Kidney (tissue), 14 donors: ENCODE data around the gene PITPNM3. TPM values are rescaled to one million over a fixed set of nuclear protein-coding genes. Genes with fewer than 3 reads are reported as not detected.
"Not testable (repeated sequence)": the region's sequence is repeated elsewhere in the genome, so short reads cannot be mapped to it uniquely, and the experiment has no call there.

Experiments used
- DNase-seq, 5 donors: peaks; one replicate each; pipeline ENCODE4 v3.0.0-alpha.2; 2013 to 2020
- FAIRE-seq: peaks from 2 replicates; lab custom pipeline; 2012; peaks lifted over from hg19 to GRCh38; lab: Jason Lieb, UNC
- H3K27ac ChIP-seq, 2 donors: one replicate each; pipeline ENCODE4 v1.7.0; 2013; ENCODE audit warnings: low read depth in 2 of 2, low read length in 2 of 2, inconsistent platforms in 1 of 2
- H3K27me3 ChIP-seq: one replicate; pipeline ENCODE4 v1.7.1; 2013; ENCODE audit warnings: low read length, inconsistent platforms; ENCODE audit not compliant: control insufficient read depth, insufficient read depth
- H3K36me3 ChIP-seq, 3 donors: one replicate each; pipeline versions ENCODE4 v1.7.0 to v1.7.1; 2013; ENCODE audit warnings: low read length in 3 of 3, control low read depth in 1 of 3, inconsistent platforms in 1 of 3; ENCODE audit not compliant: insufficient read depth in 3 of 3, control insufficient read depth in 2 of 3
- H3K4me1 ChIP-seq, 3 donors: one replicate each; pipeline versions ENCODE4 v1.7.0 to v1.7.1; 2013; ENCODE audit warnings: low read length in 3 of 3, inconsistent platforms in 1 of 3, low read depth in 1 of 3; ENCODE audit not compliant: control insufficient read depth in 2 of 3, insufficient read depth in 2 of 3
- H3K4me3 ChIP-seq, 3 donors: one replicate each; pipeline versions ENCODE4 v1.7.0 to v1.8.1; 2013; ENCODE audit warnings: low read length in 3 of 3, control low read depth in 1 of 3, inconsistent platforms in 1 of 3
- H3K9ac ChIP-seq, 3 donors: one replicate each; pipeline versions ENCODE4 v1.7.0 to v1.7.1; 2013; ENCODE audit warnings: low read length in 3 of 3, control low read depth in 1 of 3, inconsistent platforms in 1 of 3
- H3K9me3 ChIP-seq, 3 donors: one replicate each; pipeline versions ENCODE4 v1.7.0 to v1.7.1; 2013; ENCODE audit warnings: low read length in 3 of 3, control low read depth in 1 of 3, inconsistent platforms in 1 of 3; ENCODE audit not compliant: control insufficient read depth in 2 of 3, insufficient read depth in 1 of 3
- intact Hi-C: fragments of 100-400 bp; cut with DNase I; formaldehyde crosslinking; loops from one replicate; pipeline ENCODE4 v1.11.1; 2022
- polyA plus RNA-seq: library from polyadenylated mRNA; stranded (reverse); fragments of 350-450 nt; fragmentation: Illumina TruSeq; extraction: RNeasy Lipid Tissue Mini Kit (QIAGEN cat#74804); gene quantifications from one replicate; pipeline ENCODE4 v1.2.3, GENCODE V29; 2014; ENCODE audit warnings: low read depth, low replicate concordance; ENCODE audit not compliant: insufficient read depth
- total RNA-seq: library from RNA; stranded (reverse); fragmentation: NEBNext Ultra II Directional; extraction: Animal tissue kit (Norgen Biotek cat#: 25700); gene quantifications from one replicate; pipeline ENCODE4 v1.2.1, GENCODE V29; 2021
- TF ChIP-seq, protein P1 (sequence below): IDR thresholded peaks from 3 replicates; pipeline ENCODE4 v1.5.1; 2012; ENCODE audit warnings: mild to moderate bottlenecking, moderate library complexity, borderline replicate concordance; ENCODE audit not compliant: insufficient read depth; ENCODE audit errors: extremely low read depth
- donor health status: control.
- donor health status: control.
- donor health status: control.
- donor health status: control.
- donor health status: control.
- donor health status: DM: yes; HTN: yes; CAD: no.
- donor health status: Normal renal cell carcinoma (clear cell type).

PITPNM3 gene
- total and polyA plus RNA-seq, 2 donors from 2014 or later: 1.8 to 9.1 TPM

DNA sequence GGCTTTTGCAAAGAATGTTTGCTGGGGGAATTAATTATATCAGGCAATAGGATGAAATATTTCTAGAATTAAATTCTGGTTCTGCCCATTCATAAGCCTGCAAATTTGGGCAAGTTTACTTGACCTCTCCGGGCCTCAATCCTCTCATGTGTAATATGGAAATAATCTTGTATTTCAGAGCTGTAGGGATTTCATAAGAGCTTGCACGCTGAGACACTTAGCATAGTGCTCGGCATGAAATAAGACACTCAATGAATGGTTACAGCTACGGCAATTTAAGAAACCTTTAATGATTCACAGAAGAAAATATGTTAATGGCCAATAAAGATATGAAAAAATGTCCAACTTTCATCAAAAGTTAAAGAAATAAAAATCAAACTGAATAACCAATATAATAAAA, 40.6 kb upstream of the PITPNM3 start:
- DNase-seq (no peak), FAIRE-seq (no peak)
- H3K4me1 ChIP-seq: peaks cover 0 to 7% (median 0%) of the 10 kb centered on the region in 3 donors
- no peaks in the 10 kb centered on the region for H3K9me3 ChIP-seq
- no peak overlapping the region for H3K4me3 ChIP-seq
- H3K36me3 ChIP-seq: peaks cover 2 to 15% (median 12%) of the 10 kb centered on the region in 3 donors
- H3K27me3 ChIP-seq: no peaks in the 10 kb centered on the region
- TF ChIP-seq, protein P1, sequence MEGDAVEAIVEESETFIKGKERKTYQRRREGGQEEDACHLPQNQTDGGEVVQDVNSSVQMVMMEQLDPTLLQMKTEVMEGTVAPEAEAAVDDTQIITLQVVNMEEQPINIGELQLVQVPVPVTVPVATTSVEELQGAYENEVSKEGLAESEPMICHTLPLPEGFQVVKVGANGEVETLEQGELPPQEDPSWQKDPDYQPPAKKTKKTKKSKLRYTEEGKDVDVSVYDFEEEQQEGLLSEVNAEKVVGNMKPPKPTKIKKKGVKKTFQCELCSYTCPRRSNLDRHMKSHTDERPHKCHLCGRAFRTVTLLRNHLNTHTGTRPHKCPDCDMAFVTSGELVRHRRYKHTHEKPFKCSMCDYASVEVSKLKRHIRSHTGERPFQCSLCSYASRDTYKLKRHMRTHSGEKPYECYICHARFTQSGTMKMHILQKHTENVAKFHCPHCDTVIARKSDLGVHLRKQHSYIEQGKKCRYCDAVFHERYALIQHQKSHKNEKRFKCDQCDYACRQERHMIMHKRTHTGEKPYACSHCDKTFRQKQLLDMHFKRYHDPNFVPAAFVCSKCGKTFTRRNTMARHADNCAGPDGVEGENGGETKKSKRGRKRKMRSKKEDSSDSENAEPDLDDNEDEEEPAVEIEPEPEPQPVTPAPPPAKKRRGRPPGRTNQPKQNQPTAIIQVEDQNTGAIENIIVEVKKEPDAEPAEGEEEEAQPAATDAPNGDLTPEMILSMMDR: no peak
- H3K9ac ChIP-seq: no peak overlapping the region
- intact Hi-C loops: no loop called here
- no peak overlapping the region for H3K27ac ChIP-seq

DNA sequence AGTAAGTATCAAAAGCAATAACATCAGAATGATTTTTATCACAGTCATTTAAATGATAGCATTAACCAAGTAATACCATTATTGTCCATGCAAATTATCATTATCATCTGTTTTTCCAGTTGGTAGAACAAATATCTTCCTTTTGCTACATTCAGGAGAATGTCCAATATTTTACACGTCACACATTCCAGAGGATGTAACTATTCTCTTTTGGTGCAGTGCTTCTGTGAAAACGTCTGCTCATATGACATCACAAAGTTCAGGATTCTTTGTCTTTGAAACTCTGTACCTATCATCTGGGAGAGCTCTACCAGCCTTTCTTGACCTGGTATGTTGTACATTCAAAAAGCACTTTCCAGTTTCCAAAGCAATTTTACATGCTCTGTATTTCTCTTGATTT, 40.2 kb upstream of the PITPNM3 start:
- peaks cover 5 to 16% (median 12%) of the 10 kb centered on the region in 3 donors for H3K36me3 ChIP-seq
- intact Hi-C loops: no loop called here
- peaks cover 0 to 11% (median 3%) of the 10 kb centered on the region in 3 donors for H3K4me1 ChIP-seq
- H3K9me3 ChIP-seq: no peaks in the 10 kb centered on the region
- H3K4me3 ChIP-seq: no peak overlapping the region
- no peak overlapping the region for H3K9ac ChIP-seq
- TF ChIP-seq, protein P1: no peak
- no peak overlapping the region for H3K27ac ChIP-seq
- H3K27me3 ChIP-seq: no peaks in the 10 kb centered on the region
- DNase-seq (no peak), FAIRE-seq (no peak)

DNA sequence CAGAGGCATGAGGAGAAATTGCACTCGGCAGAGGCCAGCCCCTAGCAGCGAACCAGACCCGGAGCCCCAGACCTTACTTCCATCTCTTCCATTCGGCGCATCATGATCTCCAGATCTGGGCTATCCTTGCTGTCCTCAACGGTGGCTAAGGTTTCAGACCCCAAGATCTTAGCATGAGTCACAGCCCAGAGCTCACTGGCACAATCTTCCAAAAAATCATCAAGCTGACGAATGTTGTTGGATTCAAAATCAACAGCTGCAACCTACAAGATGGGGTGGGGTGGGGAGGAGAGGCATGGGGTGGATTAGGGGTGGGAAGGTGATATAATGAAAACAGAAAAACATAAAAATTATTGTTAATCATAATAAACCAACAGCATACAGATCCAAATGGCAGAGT, 39.7 kb upstream of the PITPNM3 start:
- H3K36me3 ChIP-seq: peaks cover 8 to 16% (median 12%) of the 10 kb centered on the region in 3 donors
- no peak for FAIRE-seq
- TF ChIP-seq, protein P1: no peak

DNA sequence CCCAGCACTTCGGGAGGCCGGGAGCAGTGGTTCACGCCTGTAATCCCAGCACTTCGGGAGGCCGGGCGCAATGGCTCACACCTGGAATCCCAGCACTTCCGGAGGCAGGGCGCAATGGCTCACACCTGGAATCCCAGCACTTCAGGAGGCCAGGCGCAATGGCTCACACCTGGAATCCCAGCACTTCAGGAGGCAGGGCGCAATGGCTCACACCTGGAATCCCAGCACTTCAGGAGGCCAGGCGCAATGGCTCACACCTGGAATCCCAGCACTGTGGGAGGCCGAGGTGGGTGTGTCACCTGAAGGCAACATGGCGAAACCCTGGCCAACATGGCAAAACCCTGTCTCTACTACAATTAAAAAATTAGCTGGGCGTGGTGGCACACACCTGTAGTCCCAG, 37.0 kb upstream of the PITPNM3 start:
- H3K27me3 ChIP-seq, intact Hi-C loops, H3K27ac ChIP-seq, DNase-seq, H3K9ac ChIP-seq, FAIRE-seq, H3K4me3 ChIP-seq, H3K9me3 ChIP-seq, H3K4me1 ChIP-seq: not testable (repeated sequence)
- peaks cover 13 to 32% (median 28%) of the 10 kb centered on the region in 3 donors for H3K36me3 ChIP-seq

More for the DNA sequence above, 39.7 kb upstream of the PITPNM3 start:
- H3K4me1 ChIP-seq: peaks cover 0 to 11% (median 4%) of the 10 kb centered on the region in 3 donors
- H3K9ac ChIP-seq: no peak overlapping the region
- no peak overlapping the region for H3K27ac ChIP-seq
- no peak for DNase-seq
- H3K9me3 ChIP-seq: no peaks in the 10 kb centered on the region
- H3K4me3 ChIP-seq: no peak overlapping the region
- intact Hi-C loops: no loop called here
- no peaks in the 10 kb centered on the region for H3K27me3 ChIP-seq
